ENCODE results near the gene EIF2AK3.

DNA sequence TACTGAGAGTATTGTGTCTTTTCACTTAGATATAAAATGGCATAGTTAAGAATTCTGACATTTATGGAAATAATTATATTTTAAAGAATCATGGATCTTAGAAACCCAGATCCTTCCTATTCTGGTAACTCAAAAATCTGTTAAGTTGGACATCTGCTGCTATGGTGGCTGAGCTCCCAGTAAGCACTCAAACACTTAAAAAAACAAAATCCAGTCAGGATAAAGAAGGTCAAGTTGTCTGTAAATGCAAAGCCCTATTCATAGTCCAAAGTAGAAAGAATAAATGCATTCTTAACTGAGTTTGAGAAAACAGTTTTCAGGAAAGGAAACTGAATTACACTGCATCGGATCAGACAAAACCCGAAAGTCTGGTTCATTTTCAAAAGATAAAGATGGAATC is 35.6 kb downstream of the EIF2AK3 start:
- TF ChIP-seq, protein P1, sequence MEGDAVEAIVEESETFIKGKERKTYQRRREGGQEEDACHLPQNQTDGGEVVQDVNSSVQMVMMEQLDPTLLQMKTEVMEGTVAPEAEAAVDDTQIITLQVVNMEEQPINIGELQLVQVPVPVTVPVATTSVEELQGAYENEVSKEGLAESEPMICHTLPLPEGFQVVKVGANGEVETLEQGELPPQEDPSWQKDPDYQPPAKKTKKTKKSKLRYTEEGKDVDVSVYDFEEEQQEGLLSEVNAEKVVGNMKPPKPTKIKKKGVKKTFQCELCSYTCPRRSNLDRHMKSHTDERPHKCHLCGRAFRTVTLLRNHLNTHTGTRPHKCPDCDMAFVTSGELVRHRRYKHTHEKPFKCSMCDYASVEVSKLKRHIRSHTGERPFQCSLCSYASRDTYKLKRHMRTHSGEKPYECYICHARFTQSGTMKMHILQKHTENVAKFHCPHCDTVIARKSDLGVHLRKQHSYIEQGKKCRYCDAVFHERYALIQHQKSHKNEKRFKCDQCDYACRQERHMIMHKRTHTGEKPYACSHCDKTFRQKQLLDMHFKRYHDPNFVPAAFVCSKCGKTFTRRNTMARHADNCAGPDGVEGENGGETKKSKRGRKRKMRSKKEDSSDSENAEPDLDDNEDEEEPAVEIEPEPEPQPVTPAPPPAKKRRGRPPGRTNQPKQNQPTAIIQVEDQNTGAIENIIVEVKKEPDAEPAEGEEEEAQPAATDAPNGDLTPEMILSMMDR (conservative IDR thresholded peaks at IDR 0.05; ENCODE audit: low read depth, low read length), result no peak
- TF ChIP-seq POLR2A (IDR thresholded peaks at IDR 0.05; ENCODE audit: low read depth, low read length), result no peak
- TF ChIP-seq RAD21 (IDR thresholded peaks at IDR 0.05; ENCODE audit: low read length), result no peak
- TF ChIP-seq, protein P2, sequence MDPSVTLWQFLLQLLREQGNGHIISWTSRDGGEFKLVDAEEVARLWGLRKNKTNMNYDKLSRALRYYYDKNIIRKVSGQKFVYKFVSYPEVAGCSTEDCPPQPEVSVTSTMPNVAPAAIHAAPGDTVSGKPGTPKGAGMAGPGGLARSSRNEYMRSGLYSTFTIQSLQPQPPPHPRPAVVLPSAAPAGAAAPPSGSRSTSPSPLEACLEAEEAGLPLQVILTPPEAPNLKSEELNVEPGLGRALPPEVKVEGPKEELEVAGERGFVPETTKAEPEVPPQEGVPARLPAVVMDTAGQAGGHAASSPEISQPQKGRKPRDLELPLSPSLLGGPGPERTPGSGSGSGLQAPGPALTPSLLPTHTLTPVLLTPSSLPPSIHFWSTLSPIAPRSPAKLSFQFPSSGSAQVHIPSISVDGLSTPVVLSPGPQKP (IDR thresholded peaks at IDR 0.05; ENCODE audit: borderline replicate concordance, low read depth, low read length), result no peak
